GM18511 (cell line): Measurements from ENCODE around the gene CD9.

ENCODE experiments used
- ATAC-seq: cut with Tn5 transposase; IDR thresholded peaks from one replicate; pipeline ENCODE4 v1.9.1; 2021; ENCODE audit warnings: mild to moderate bottlenecking, moderate library complexity; ENCODE audit not compliant: unreplicated experiment

The CD9 gene

GRCh38 chr12:6273205-6273540, 73.0 kb downstream of the CD9 start:
- no peak for ATAC-seq

- no peak for ATAC-seq
These were observed 73.5 kb downstream of the CD9 start for GRCh38 chr12:6273541-6274230.

GRCh38 chr12:6274231-6275221, 74.3 kb downstream of the CD9 start:
- no peak for ATAC-seq

GRCh38 chr12:6275928-6276887, 76.0 kb downstream of the CD9 start:
- ATAC-seq: no peak

- no peak for ATAC-seq
These were observed 76.9 kb downstream of the CD9 start for GRCh38 chr12:6276956-6277620.

GRCh38 chr12:6277982-6278438, 77.8 kb downstream of the CD9 start:
- ATAC-seq: peak; percentile 48

- peak; percentile 81 for ATAC-seq
These were observed 78.4 kb downstream of the CD9 start for GRCh38 chr12:6278439-6279255.

GRCh38 chr12:6279256-6279628, 79.0 kb downstream of the CD9 start:
- ATAC-seq: no peak

- no peak for ATAC-seq
These were observed 79.4 kb downstream of the CD9 start for GRCh38 chr12:6279631-6280030.

GRCh38 chr12:6280053-6280469, 79.9 kb downstream of the CD9 start:
- no peak for ATAC-seq

GRCh38 chr12:6280672-6281071, 80.5 kb downstream of the CD9 start:
- no peak for ATAC-seq

- no peak for ATAC-seq
These were observed 81.0 kb downstream of the CD9 start for GRCh38 chr12:6281081-6281809.

- ATAC-seq: no peak
These were observed 82.2 kb downstream of the CD9 start for GRCh38 chr12:6282453-6282840.

- ATAC-seq: no peak
These were observed 84.1 kb downstream of the CD9 start for GRCh38 chr12:6284273-6284672.

- ATAC-seq: peak; percentile 55
These were observed 84.9 kb downstream of the CD9 start for GRCh38 chr12:6285063-6285477.

- no peak for ATAC-seq
These were observed 85.5 kb downstream of the CD9 start for GRCh38 chr12:6285532-6286306.
